ENCODE results near the gene POU6F2. TPM values are rescaled to one million over a fixed set of nuclear protein-coding genes. Genes with fewer than 3 reads are reported as not detected.

The POU6F2 gene
- total and polyA plus RNA-seq, 2 donors (not counting 1 experiment from before 2014, with no cell fraction given), result under 0.01 TPM; not detected in 1

DNA sequence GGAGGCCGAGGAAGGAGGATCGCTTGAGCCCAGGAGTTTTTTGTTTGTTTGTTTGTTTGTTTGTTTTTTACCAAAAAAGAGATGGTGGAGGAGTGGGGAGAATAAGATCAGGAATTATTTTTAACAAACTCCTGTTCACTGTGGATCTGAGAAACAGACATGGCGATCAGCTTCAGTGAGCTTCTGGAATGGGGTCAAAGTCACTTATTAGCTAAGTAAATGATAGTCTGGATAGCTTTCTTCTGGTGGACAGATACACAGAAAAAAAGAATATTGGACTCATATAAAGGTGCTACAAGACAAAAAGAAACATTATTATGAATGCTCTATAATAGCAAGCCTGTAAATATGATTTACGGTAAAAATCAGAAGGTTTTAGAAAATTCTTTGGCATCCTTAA, 85.1 kb downstream of the POU6F2 start:
- Histone ChIP-seq H3K9me3 (ENCODE audit: control insufficient read depth, insufficient read depth, low read depth, low read length) (no peaks in the 10 kb centered on the region), H3K79me2 (ENCODE audit: control insufficient read depth, insufficient read depth, low read length) (no peaks in the 10 kb centered on the region), H3K27me3 (ENCODE audit: control insufficient read depth, insufficient read depth, low read length) (no peaks in the 10 kb centered on the region), H3K36me3 (ENCODE audit: control insufficient read depth, insufficient read depth, low read length) (no peaks in the 10 kb centered on the region), H4K20me1 (ENCODE audit: control insufficient read depth, extremely low read depth, insufficient read depth, low read length) (no peaks in the 10 kb centered on the region), H3K27ac (ENCODE audit: insufficient read depth, low read length) (no peak overlapping the region), H2AFZ (ENCODE audit: low read length) (no peak overlapping the region), H3K4me3 (replicated peaks in 1 of 4; ENCODE audit: control extremely low read depth in 1 of 4, insufficient read depth in 1 of 4, low read depth in 3 of 4, low read length in 4 of 4) (no peak overlapping the region), H3K9ac (ENCODE audit: insufficient read depth, low read length) (no peak overlapping the region), H3K4me2 (ENCODE audit: extremely low read depth, insufficient read depth, low read length) (no peak overlapping the region), H3K4me1 (ENCODE audit: control insufficient read depth, extremely low read depth, insufficient read depth, low read length) (no peaks in the 10 kb centered on the region)
- DNase-seq (ENCODE audit: low read depth in 2 of 2), result no peak
- no peak for TF ChIP-seq EZH2 (IDR thresholded peaks at IDR 0.05; ENCODE audit: low read length, missing control alignments)
- TF ChIP-seq, protein P1, sequence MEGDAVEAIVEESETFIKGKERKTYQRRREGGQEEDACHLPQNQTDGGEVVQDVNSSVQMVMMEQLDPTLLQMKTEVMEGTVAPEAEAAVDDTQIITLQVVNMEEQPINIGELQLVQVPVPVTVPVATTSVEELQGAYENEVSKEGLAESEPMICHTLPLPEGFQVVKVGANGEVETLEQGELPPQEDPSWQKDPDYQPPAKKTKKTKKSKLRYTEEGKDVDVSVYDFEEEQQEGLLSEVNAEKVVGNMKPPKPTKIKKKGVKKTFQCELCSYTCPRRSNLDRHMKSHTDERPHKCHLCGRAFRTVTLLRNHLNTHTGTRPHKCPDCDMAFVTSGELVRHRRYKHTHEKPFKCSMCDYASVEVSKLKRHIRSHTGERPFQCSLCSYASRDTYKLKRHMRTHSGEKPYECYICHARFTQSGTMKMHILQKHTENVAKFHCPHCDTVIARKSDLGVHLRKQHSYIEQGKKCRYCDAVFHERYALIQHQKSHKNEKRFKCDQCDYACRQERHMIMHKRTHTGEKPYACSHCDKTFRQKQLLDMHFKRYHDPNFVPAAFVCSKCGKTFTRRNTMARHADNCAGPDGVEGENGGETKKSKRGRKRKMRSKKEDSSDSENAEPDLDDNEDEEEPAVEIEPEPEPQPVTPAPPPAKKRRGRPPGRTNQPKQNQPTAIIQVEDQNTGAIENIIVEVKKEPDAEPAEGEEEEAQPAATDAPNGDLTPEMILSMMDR (conservative IDR thresholded peaks at IDR 0.05 in 1 of 2, IDR thresholded peaks at IDR 0.05 in 1 of 2; ENCODE audit: low read depth in 1 of 2, low read length in 2 of 2), result no peak

DNA sequence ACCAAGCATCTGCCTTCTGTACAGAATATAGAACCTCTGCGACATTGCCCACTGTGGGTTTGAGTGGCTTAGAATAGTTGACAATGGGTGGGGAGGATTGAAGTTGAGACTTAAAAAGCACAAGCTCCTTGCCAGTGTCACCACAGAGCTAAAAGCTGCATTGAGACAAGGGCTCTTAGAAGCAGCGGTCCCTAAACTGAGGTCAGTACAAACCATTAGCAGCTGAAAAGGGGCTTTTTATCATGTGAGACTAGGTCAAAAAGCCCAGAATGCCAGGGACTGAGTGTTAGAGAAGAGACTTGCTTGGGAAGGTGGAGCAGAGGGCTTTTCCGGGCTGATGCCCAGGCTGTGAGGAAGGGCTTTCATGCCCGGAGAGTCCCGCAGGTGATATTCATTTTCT, 91.3 kb downstream of the POU6F2 start:
- H3K4me3 ChIP-seq (replicated peaks in 1 of 4; ENCODE audit: control extremely low read depth in 1 of 4, insufficient read depth in 1 of 4, low read depth in 3 of 4, low read length in 4 of 4), result no peak overlapping the region
- H3K9me3 ChIP-seq (ENCODE audit: control insufficient read depth, insufficient read depth, low read depth, low read length), result no peaks in the 10 kb centered on the region
- no peaks in the 10 kb centered on the region for H3K36me3 ChIP-seq (ENCODE audit: control insufficient read depth, insufficient read depth, low read length)
- H4K20me1 ChIP-seq (ENCODE audit: control insufficient read depth, extremely low read depth, insufficient read depth, low read length), result no peaks in the 10 kb centered on the region
- no peak overlapping the region for H3K4me2 ChIP-seq (ENCODE audit: extremely low read depth, insufficient read depth, low read length)
- H2AFZ ChIP-seq (ENCODE audit: low read length), result no peak overlapping the region
- H3K27ac ChIP-seq (ENCODE audit: insufficient read depth, low read length), result no peak overlapping the region
- no peaks in the 10 kb centered on the region for H3K27me3 ChIP-seq (ENCODE audit: control insufficient read depth, insufficient read depth, low read length)
- no peaks in the 10 kb centered on the region for H3K4me1 ChIP-seq (ENCODE audit: control insufficient read depth, extremely low read depth, insufficient read depth, low read length)
- no peak overlapping the region for H3K9ac ChIP-seq (ENCODE audit: insufficient read depth, low read length)
- no peaks in the 10 kb centered on the region for H3K79me2 ChIP-seq (ENCODE audit: control insufficient read depth, insufficient read depth, low read length)
- TF ChIP-seq, protein P1 (conservative IDR thresholded peaks at IDR 0.05 in 1 of 2, IDR thresholded peaks at IDR 0.05 in 1 of 2; ENCODE audit: low read depth in 1 of 2, low read length in 2 of 2), result no peak
- TF ChIP-seq EZH2 (IDR thresholded peaks at IDR 0.05; ENCODE audit: low read length, missing control alignments), result no peak
- no peak for DNase-seq (ENCODE audit: low read depth in 2 of 2)

DNA sequence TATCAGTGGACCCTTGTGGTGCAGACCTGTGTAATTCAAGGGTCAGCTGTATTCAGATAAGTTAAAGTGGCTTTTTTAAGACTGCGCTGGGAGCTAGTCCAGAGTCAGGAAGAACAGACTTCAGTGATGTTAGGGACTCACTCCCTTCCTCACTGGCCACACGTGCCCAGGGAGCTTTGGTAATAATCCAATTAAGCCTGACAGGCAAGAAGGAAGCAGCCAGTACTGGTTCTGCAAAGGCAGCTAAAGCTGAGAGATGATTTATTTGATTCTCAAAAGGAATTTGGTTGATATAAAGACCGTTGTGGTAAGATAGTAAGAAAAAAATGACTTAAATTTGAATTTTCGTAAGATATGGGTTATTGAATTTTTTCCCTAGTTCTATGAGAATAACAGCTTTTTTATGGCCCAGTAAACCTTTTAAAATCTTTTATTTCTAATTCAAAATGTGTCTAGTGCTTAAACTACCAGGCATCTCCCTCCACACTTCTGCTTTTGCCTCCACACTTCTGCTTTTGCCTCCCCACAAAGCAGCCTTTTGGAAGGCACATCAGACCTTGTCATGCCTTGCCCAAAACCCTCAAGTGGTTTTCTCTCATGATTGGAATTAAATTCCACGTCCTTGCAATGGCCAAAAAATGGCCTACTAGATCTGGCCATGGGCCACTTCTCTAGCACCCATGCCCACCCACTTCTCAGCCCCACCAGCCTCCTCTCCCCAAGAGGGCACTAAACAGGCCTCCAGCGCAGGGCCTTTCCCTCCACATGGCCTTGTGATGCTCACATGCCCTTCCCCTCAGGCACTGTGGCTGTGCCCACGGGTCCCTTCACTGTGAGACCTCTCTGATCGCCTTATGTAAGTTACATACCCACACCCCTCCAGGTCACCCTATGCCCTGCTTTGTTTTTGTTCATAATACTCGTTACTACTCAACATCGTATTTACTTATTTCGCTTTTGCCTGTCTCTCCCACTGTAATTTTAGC, 92.5 kb downstream of the POU6F2 start:
- no peak for DNase-seq (ENCODE audit: low read depth in 2 of 2)
- TF ChIP-seq EZH2 (IDR thresholded peaks at IDR 0.05; ENCODE audit: low read length, missing control alignments), result no peak
- TF ChIP-seq, protein P1 (conservative IDR thresholded peaks at IDR 0.05 in 1 of 2, IDR thresholded peaks at IDR 0.05 in 1 of 2; ENCODE audit: low read depth in 1 of 2, low read length in 2 of 2), result no peak
- Histone ChIP-seq H2AFZ (ENCODE audit: low read length) (no peak overlapping the region), H3K9me3 (ENCODE audit: control insufficient read depth, insufficient read depth, low read depth, low read length) (no peaks in the 10 kb centered on the region), H3K27ac (ENCODE audit: insufficient read depth, low read length) (no peak overlapping the region), H3K27me3 (ENCODE audit: control insufficient read depth, insufficient read depth, low read length) (no peaks in the 10 kb centered on the region), H3K79me2 (ENCODE audit: control insufficient read depth, insufficient read depth, low read length) (no peaks in the 10 kb centered on the region), H3K4me3 (replicated peaks in 1 of 4; ENCODE audit: control extremely low read depth in 1 of 4, insufficient read depth in 1 of 4, low read depth in 3 of 4, low read length in 4 of 4) (no peak overlapping the region), H4K20me1 (ENCODE audit: control insufficient read depth, extremely low read depth, insufficient read depth, low read length) (no peaks in the 10 kb centered on the region), H3K36me3 (ENCODE audit: control insufficient read depth, insufficient read depth, low read length) (no peaks in the 10 kb centered on the region), H3K4me2 (ENCODE audit: extremely low read depth, insufficient read depth, low read length) (no peak overlapping the region), H3K9ac (ENCODE audit: insufficient read depth, low read length) (no peak overlapping the region), H3K4me1 (ENCODE audit: control insufficient read depth, extremely low read depth, insufficient read depth, low read length) (no peaks in the 10 kb centered on the region)

Data from fibroblast of lung (primary cell).